Peyer's patch (tissue), 4 donors: ENCODE measurements around the gene PPP1CA.

ENCODE experiments used
- CTCF ChIP-seq, 6 experiments: fragments of 450-650 bp in 4 of 6; fragments of 200-600 bp in 2 of 6; sonication (generic) in 1 of 6; IDR thresholded peaks; one replicate each; pipeline ENCODE4 v1.5.1; 2017 to 2019; ENCODE audit warnings: antibody characterized with exemption in 6 of 6, mild to moderate bottlenecking in 3 of 6, moderate library complexity in 1 of 6
- POLR2A ChIP-seq, 2 donors: fragments of 450-650 bp; IDR thresholded peaks; one replicate each; pipeline ENCODE4 v1.5.1; 2017; ENCODE audit warnings: antibody characterized with exemption in 2 of 2, mild to moderate bottlenecking in 2 of 2, moderate library complexity in 2 of 2

GRCh38 chr11:67438158-67438902 lies 36.7 kb upstream of the PPP1CA start:
- TF ChIP-seq POLR2A (IDR thresholded peaks at IDR 0.05) (peak in 1 of 2 donors; percentile 10), CTCF (IDR thresholded peaks at IDR 0.05) (no peak)
